ENCODE results near the gene FHIT. TPM values are rescaled to one million over a fixed set of nuclear protein-coding genes. Genes with fewer than 3 reads are reported as not detected.

The FHIT gene
- total and polyA plus RNA-seq, 2 of the 4 experiments (the other 2 are of a cell fraction): 0.07 TPM; not detected in 1

GRCh38 chr3:59882746-59883145 is 1368.5 kb downstream of the FHIT start:
- Histone ChIP-seq H3K27me3 (ENCODE audit: control insufficient read depth, insufficient read depth, low read length) (peaks cover 4% of the 10 kb centered on the region), H3K56ac (ENCODE audit: extremely low read depth, insufficient read depth, low read length) (no peak overlapping the region), H3K9ac (ENCODE audit: low read depth, low read length) (no peak overlapping the region), H3K18ac (ENCODE audit: low read depth, low read length) (no peak overlapping the region), H2BK15ac (ENCODE audit: low read depth, low read length) (no peak overlapping the region), H4K20me1 (ENCODE audit: insufficient read depth, low read length) (no peaks in the 10 kb centered on the region), H3K4ac (ENCODE audit: low read depth, low read length) (no peak overlapping the region), H3K23ac (ENCODE audit: low read depth, low read length) (no peak overlapping the region), H3K79me1 (ENCODE audit: low read depth in 1 of 2, low read length in 2 of 2) (no peaks in the 10 kb centered on the region), H3K27ac (ENCODE audit: insufficient read depth, low read length) (no peak overlapping the region), H2BK5ac (ENCODE audit: low read depth, low read length, poor library complexity, severe bottlenecking) (no peak overlapping the region), H2AK5ac (ENCODE audit: low read depth, low read length) (no peak overlapping the region), H3K4me3 (ENCODE audit: insufficient read depth, low read depth, low read length) (no peak overlapping the region), H3K14ac (replicated peaks; ENCODE audit: low read depth, low read length) (no peak overlapping the region), H4K5ac (ENCODE audit: low read depth, low read length) (no peak overlapping the region), H3K9me1 (ENCODE audit: insufficient read depth, low read length) (no peaks in the 10 kb centered on the region), H2AFZ (replicated peaks; ENCODE audit: low read length, poor library complexity) (no peak overlapping the region), H3K4me1 (ENCODE audit: control insufficient read depth, insufficient read depth, low read length) (no peaks in the 10 kb centered on the region), H3K4me2 (ENCODE audit: low read depth, low read length) (no peak overlapping the region), H3K9me3 (ENCODE audit: control insufficient read depth, insufficient read depth, low read length) (no peaks in the 10 kb centered on the region), H4K8ac (ENCODE audit: low read depth in 2 of 2, low read length in 2 of 2) (no peak overlapping the region), H3K36me3 (ENCODE audit: control insufficient read depth, insufficient read depth, low read length) (no peaks in the 10 kb centered on the region), H4K91ac (ENCODE audit: insufficient read depth, low read depth, low read length) (no peak overlapping the region), H2AK9ac (replicated peaks; ENCODE audit: low read depth, low read length, poor library complexity) (no peak overlapping the region), H2BK120ac (ENCODE audit: low read depth, low read length) (no peak overlapping the region), H2BK20ac (ENCODE audit: low read depth, low read length) (no peak overlapping the region)
- DNase-seq: no peak
- intact Hi-C loops (cut with micrococcal nuclease) (no loop called here), in situ Hi-C loops (cut with MboI; ENCODE audit: low sequenced_read_pairs) (no loop called here), dilution Hi-C loops (cut with HindIII; ENCODE audit: low sequenced_read_pairs, unreplicated experiment) (no loop called here)
- CTCF ChIA-PET: no interaction called here
- no TSS peak for BruUV-seq (replicated peaks)
- ATAC-seq (ENCODE audit: low read depth): no peak
- TF ChIP-seq FOS (IDR thresholded peaks at IDR 0.05; ENCODE audit: low read depth, low read length): no peak
- TF ChIP-seq MAZ (IDR thresholded peaks at IDR 0.05; ENCODE audit: borderline replicate concordance, low read depth, low read length): no peak
- no peak for TF ChIP-seq USF2 (IDR thresholded peaks at IDR 0.05; ENCODE audit: low read depth, low read length)
- TF ChIP-seq CEBPB (IDR thresholded peaks at IDR 0.05; ENCODE audit: low read depth, low read length): no peak
- no peak for TF ChIP-seq BHLHE40 (IDR thresholded peaks at IDR 0.05; ENCODE audit: low read depth, low read length)
- no peak for TF ChIP-seq CTCF (conservative IDR thresholded peaks at IDR 0.05; ENCODE audit: low read depth, low read length)
- no peak for TF ChIP-seq MAFK (IDR thresholded peaks at IDR 0.05; ENCODE audit: low read depth, low read length)
- no peak for TF ChIP-seq CHD1 (IDR thresholded peaks at IDR 0.05; ENCODE audit: low read depth, low read length)
- no CpG with 5 or more reads among the region's 2 CpGs for WGBS, 2 experiments (ENCODE audit: extremely low coverage in 2 of 2, insufficient read length in 1 of 2)
- POLR2A ChIA-PET (ENCODE audit: unreplicated experiment): no interaction called here
